Heart left ventricle (tissue), 13 donors: ENCODE measurements around the gene ATP5F1E.

Source experiments
- POLR2A ChIP-seq, 2 donors: fragments of 450-650 bp; IDR thresholded peaks; one replicate each; pipeline ENCODE4 v1.6.1; 2017; ENCODE audit warnings: antibody characterized with exemption in 2 of 2, mild to moderate bottlenecking in 2 of 2, moderate library complexity in 2 of 2
- TF ChIP-seq, protein P1 (sequence below), 12 donors: fragments of 200-600 bp; sonication (generic) in 4 of 12; IDR thresholded peaks; one replicate each; pipeline versions ENCODE4 v1.5.0 to v1.8.0; 2018 to 2022; ENCODE audit warnings: antibody characterized with exemption in 12 of 12, mild to moderate bottlenecking in 5 of 12
- donor health status: ischemic (EF 13 %, LVEDD 7.1; RV severe dilation, severe dysfunction).
- donor health status: DM: no; HTN: yes; CAD: no.
- donor health status: DM: no; HTN: no; CAD: no.
- donor health status: ischemic (EF 25% LVEDD 6.9; RV normal size, moderate dysfunction).
- donor health status: ischemic (EF 25% LVEDD 5.7; RV mildly dilated, moderate dysfunction).
- donor health status: ischemic (EF 35%, LVEDD 5.7; RV mildly dilated, moderate dysfunction).
- donor health status: nonischemic (EF 11% LVEDD 7.7; RV severe dilation, severe dysfunction).
- donor health status: DM: yes; HTN: yes; CAD: no.
- donor health status: PGD.
- donor health status: ischemic (EF 29% LVEDD 5.4; RV normal size, mild dysfunction).
- donor health status: nonischemic (EF 23%, LVEDD 6.1; RV moderate dilation, normal function).

DNA sequence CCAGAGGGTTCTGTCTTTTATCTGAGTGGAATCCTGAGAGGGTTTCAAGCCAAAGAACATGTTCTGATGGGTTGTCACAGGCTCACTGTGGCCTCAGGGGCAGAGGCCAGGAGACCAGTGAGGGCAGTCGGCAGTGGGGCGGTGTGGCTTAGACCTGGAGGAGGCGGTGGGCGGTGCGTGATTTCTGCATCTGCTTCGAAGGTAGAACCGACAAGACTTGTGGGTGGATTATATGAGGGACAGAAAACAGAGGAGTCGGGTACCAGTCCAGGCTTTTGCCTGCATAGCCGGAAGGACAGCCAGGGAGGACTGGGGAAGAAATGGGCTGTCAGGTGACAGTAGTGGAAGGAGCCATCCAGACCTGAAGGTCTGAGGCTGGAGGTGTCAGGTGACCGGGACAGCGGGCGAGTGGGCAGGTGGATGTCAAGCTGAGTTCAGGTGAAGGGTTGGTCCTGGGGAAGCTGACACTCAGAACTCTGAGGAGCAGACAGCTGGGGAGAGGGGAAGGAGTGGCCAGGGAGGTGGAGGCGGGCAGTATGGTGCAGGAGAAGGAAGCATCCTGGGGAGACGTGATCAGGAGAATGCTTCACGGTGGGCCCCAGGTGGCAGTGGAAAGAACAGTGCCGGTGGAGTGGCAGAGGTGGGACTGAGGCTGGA is 28.2 kb downstream of the ATP5F1E start:
- TF ChIP-seq, protein P1, sequence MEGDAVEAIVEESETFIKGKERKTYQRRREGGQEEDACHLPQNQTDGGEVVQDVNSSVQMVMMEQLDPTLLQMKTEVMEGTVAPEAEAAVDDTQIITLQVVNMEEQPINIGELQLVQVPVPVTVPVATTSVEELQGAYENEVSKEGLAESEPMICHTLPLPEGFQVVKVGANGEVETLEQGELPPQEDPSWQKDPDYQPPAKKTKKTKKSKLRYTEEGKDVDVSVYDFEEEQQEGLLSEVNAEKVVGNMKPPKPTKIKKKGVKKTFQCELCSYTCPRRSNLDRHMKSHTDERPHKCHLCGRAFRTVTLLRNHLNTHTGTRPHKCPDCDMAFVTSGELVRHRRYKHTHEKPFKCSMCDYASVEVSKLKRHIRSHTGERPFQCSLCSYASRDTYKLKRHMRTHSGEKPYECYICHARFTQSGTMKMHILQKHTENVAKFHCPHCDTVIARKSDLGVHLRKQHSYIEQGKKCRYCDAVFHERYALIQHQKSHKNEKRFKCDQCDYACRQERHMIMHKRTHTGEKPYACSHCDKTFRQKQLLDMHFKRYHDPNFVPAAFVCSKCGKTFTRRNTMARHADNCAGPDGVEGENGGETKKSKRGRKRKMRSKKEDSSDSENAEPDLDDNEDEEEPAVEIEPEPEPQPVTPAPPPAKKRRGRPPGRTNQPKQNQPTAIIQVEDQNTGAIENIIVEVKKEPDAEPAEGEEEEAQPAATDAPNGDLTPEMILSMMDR (IDR thresholded peaks at IDR 0.05) = no peak
- no peak for TF ChIP-seq POLR2A (IDR thresholded peaks at IDR 0.05)
